GM21825 (cell line): ENCODE data around the gene NBPF1.
"Not testable (repeated sequence)": the region's sequence is repeated elsewhere in the genome, so short reads cannot be mapped to it uniquely, and the experiment has no call there.

Source experiments
- ATAC-seq: cut with Tn5 transposase; IDR thresholded peaks from one replicate; pipeline ENCODE4 v1.9.1; 2021; ENCODE audit warnings: mild to moderate bottlenecking, moderate library complexity; ENCODE audit not compliant: unreplicated experiment

The NBPF1 gene

GRCh38 chr1:16557034-16557433, 56.3 kb downstream of the NBPF1 start:
- not testable (repeated sequence) for ATAC-seq

- not testable (repeated sequence) for ATAC-seq
Measured at GRCh38 chr1:16553244-16553643, 60.1 kb downstream of the NBPF1 start.

- ATAC-seq: not testable (repeated sequence)
Measured at GRCh38 chr1:16550212-16550918, 63.0 kb downstream of the NBPF1 start.

GRCh38 chr1:16549545-16549944, 63.8 kb downstream of the NBPF1 start:
- ATAC-seq: not testable (repeated sequence)

GRCh38 chr1:16547502-16548241, 65.7 kb downstream of the NBPF1 start:
- not testable (repeated sequence) for ATAC-seq

- not testable (repeated sequence) for ATAC-seq
Measured at GRCh38 chr1:16545682-16546095, 67.7 kb downstream of the NBPF1 start.

- ATAC-seq: not testable (repeated sequence)
Measured at GRCh38 chr1:16540421-16540893, 72.9 kb downstream of the NBPF1 start.

GRCh38 chr1:16537528-16537927, 75.8 kb downstream of the NBPF1 start:
- not testable (repeated sequence) for ATAC-seq

- ATAC-seq: not testable (repeated sequence)
Measured at GRCh38 chr1:16536796-16537195, 76.6 kb downstream of the NBPF1 start.

- not testable (repeated sequence) for ATAC-seq
Measured at GRCh38 chr1:16535898-16536297, 77.5 kb downstream of the NBPF1 start.

GRCh38 chr1:16535487-16535886, 77.9 kb downstream of the NBPF1 start:
- ATAC-seq: not testable (repeated sequence)

- not testable (repeated sequence) for ATAC-seq
Measured at GRCh38 chr1:16534829-16535456, 78.4 kb downstream of the NBPF1 start.

- ATAC-seq: not testable (repeated sequence)
Measured at GRCh38 chr1:16534239-16534828, 79.0 kb downstream of the NBPF1 start.

GRCh38 chr1:16532235-16532991, 81.0 kb downstream of the NBPF1 start:
- not testable (repeated sequence) for ATAC-seq

- not testable (repeated sequence) for ATAC-seq
Measured at GRCh38 chr1:16528338-16528737, 85.0 kb downstream of the NBPF1 start.

GRCh38 chr1:16525769-16526168, 87.6 kb downstream of the NBPF1 start:
- not testable (repeated sequence) for ATAC-seq

GRCh38 chr1:16521679-16522078, 91.7 kb downstream of the NBPF1 start:
- ATAC-seq: not testable (repeated sequence)

GRCh38 chr1:16521288-16521583, 92.1 kb downstream of the NBPF1 start:
- ATAC-seq: no peak

- ATAC-seq: not testable (repeated sequence)
Measured at GRCh38 chr1:16520435-16521287, 92.7 kb downstream of the NBPF1 start.
